ENCODE measurements around the gene ELAC1. TPM values are rescaled to one million over a fixed set of nuclear protein-coding genes. Genes with fewer than 3 reads are reported as not detected.
"Not testable (repeated sequence)": the region's sequence is repeated elsewhere in the genome, so short reads cannot be mapped to it uniquely, and the experiment has no call there.

ELAC1 gene
- total RNA-seq, 1 donor from 2014 or later = 16.1 TPM

- H3K27me3 Mint-ChIP-seq (ENCODE audit: insufficient read depth, low read depth) = no peaks in the 10 kb centered on the region
These were observed 21.9 kb downstream of the ELAC1 start for GRCh38 chr18:50989711-50990110.

GRCh38 chr18:50992351-50992762, 24.5 kb downstream of the ELAC1 start:
- H3K9ac ChIP-seq = no peak overlapping the region
- H3K27me3 ChIP-seq = no peaks in the 10 kb centered on the region
- H3K36me3 ChIP-seq = no peaks in the 10 kb centered on the region
- peaks cover 6% of the 10 kb centered on the region for H3K36me3 Mint-ChIP-seq
- peak; percentile 79 for DNase-seq (ENCODE audit: low spot score)
- H3K27ac ChIP-seq = peak overlapping the region; percentile 16
- H3K9me3 ChIP-seq (ENCODE audit: low read depth) = no peaks in the 10 kb centered on the region
- peak overlapping the region; percentile 81 for H3K4me2 ChIP-seq
- peaks cover 25% of the 10 kb centered on the region for H3K4me1 ChIP-seq
- H3K27me3 Mint-ChIP-seq (ENCODE audit: insufficient read depth, low read depth) = no peaks in the 10 kb centered on the region
- no peaks in the 10 kb centered on the region for H3K9me3 Mint-ChIP-seq
- peak overlapping the region; percentile 30 for H3K4me3 ChIP-seq
- no peaks in the 10 kb centered on the region for H3K79me2 ChIP-seq (ENCODE audit: low read depth)
- H3F3A ChIP-seq (ENCODE audit: low read depth) = peaks cover 8% of the 10 kb centered on the region
- H2AFZ ChIP-seq (replicated peaks) = peak overlapping the region; percentile 92
- H3K4me3 Mint-ChIP-seq = peak overlapping the region; percentile 13
- H3K4me1 Mint-ChIP-seq = peaks cover 15% of the 10 kb centered on the region
- H4K20me1 ChIP-seq (ENCODE audit: low read depth) = no peaks in the 10 kb centered on the region
- no peak for TF ChIP-seq EZH2phosphoT487 (IDR thresholded peaks at IDR 0.05)
- TF ChIP-seq EZH2 (IDR thresholded peaks at IDR 0.05) = no peak
- no peak for TF ChIP-seq CTCF (IDR thresholded peaks at IDR 0.05)
- H3K27ac Mint-ChIP-seq = peak overlapping the region; percentile 61

More at GRCh38 chr18:50989711-50990110, 21.9 kb downstream of the ELAC1 start:
- H2AFZ ChIP-seq (replicated peaks) = no peak overlapping the region
- peaks cover 20% of the 10 kb centered on the region for H3K36me3 Mint-ChIP-seq
- H3K27ac Mint-ChIP-seq = no peak overlapping the region
- DNase-seq (ENCODE audit: low spot score) = no peak
- peaks cover 15% of the 10 kb centered on the region for H3K4me1 Mint-ChIP-seq
- H3K4me2 ChIP-seq = no peak overlapping the region
- H3K36me3 ChIP-seq = no peaks in the 10 kb centered on the region
- TF ChIP-seq EZH2 (IDR thresholded peaks at IDR 0.05) (no peak), CTCF (IDR thresholded peaks at IDR 0.05) (no peak), EZH2phosphoT487 (IDR thresholded peaks at IDR 0.05) (no peak)
- H3K27me3 ChIP-seq = no peaks in the 10 kb centered on the region
- peaks cover 25% of the 10 kb centered on the region for H3K4me1 ChIP-seq
- H3K9me3 Mint-ChIP-seq = no peaks in the 10 kb centered on the region
- H3K4me3 Mint-ChIP-seq = no peak overlapping the region
- no peak overlapping the region for H3K9ac ChIP-seq
- H3F3A ChIP-seq (ENCODE audit: low read depth) = peaks cover 8% of the 10 kb centered on the region
- no peak overlapping the region for H3K4me3 ChIP-seq
- no peaks in the 10 kb centered on the region for H3K79me2 ChIP-seq (ENCODE audit: low read depth)
- H4K20me1 ChIP-seq (ENCODE audit: low read depth) = no peaks in the 10 kb centered on the region
- no peak overlapping the region for H3K27ac ChIP-seq
- no peaks in the 10 kb centered on the region for H3K9me3 ChIP-seq (ENCODE audit: low read depth)

- H3K4me1 Mint-ChIP-seq = peaks cover 15% of the 10 kb centered on the region
- H3K27me3 Mint-ChIP-seq (ENCODE audit: insufficient read depth, low read depth) = peaks cover 2% of the 10 kb centered on the region
- Histone ChIP-seq H3K9ac (no peak overlapping the region), H3K4me3 (no peak overlapping the region), H2AFZ (replicated peaks) (no peak overlapping the region), H3K4me1 (peaks cover 25% of the 10 kb centered on the region), H3K27me3 (no peaks in the 10 kb centered on the region), H3K79me2 (ENCODE audit: low read depth) (no peaks in the 10 kb centered on the region), H3K36me3 (no peaks in the 10 kb centered on the region), H4K20me1 (ENCODE audit: low read depth) (no peaks in the 10 kb centered on the region), H3K9me3 (ENCODE audit: low read depth) (no peaks in the 10 kb centered on the region), H3F3A (ENCODE audit: low read depth) (peaks cover 8% of the 10 kb centered on the region), H3K27ac (no peak overlapping the region), H3K4me2 (no peak overlapping the region)
- no peak for TF ChIP-seq EZH2 (IDR thresholded peaks at IDR 0.05)
- TF ChIP-seq CTCF (IDR thresholded peaks at IDR 0.05) = no peak
- TF ChIP-seq EZH2phosphoT487 (IDR thresholded peaks at IDR 0.05) = no peak
- H3K4me3 Mint-ChIP-seq = no peak overlapping the region
- H3K9me3 Mint-ChIP-seq = no peaks in the 10 kb centered on the region
- peaks cover 2% of the 10 kb centered on the region for H3K36me3 Mint-ChIP-seq
- no peak for DNase-seq (ENCODE audit: low spot score)
- H3K27ac Mint-ChIP-seq = no peak overlapping the region
These were observed 26.2 kb downstream of the ELAC1 start for GRCh38 chr18:50994031-50994430.

GRCh38 chr18:51003174-51003573, 35.3 kb downstream of the ELAC1 start:
- not testable (repeated sequence) for H3K27ac ChIP-seq; H3K27me3 Mint-ChIP-seq (ENCODE audit: insufficient read depth, low read depth); DNase-seq (ENCODE audit: low spot score); H3K27ac Mint-ChIP-seq; H3K9me3 ChIP-seq (ENCODE audit: low read depth); H3K36me3 ChIP-seq; H4K20me1 ChIP-seq (ENCODE audit: low read depth); H3K27me3 ChIP-seq; H3K4me1 Mint-ChIP-seq; H3K9ac ChIP-seq; H3K4me3 Mint-ChIP-seq; H3K79me2 ChIP-seq (ENCODE audit: low read depth); H3F3A ChIP-seq (ENCODE audit: low read depth); H2AFZ ChIP-seq (replicated peaks); H3K4me3 ChIP-seq; H3K4me1 ChIP-seq; H3K4me2 ChIP-seq
- peaks cover 16% of the 10 kb centered on the region for H3K9me3 Mint-ChIP-seq
- H3K36me3 Mint-ChIP-seq = peaks cover 12% of the 10 kb centered on the region
